Upper lobe of left lung (tissue), 6 donors: ENCODE measurements around the gene GRIPAP1. TPM values are rescaled to one million over a fixed set of nuclear protein-coding genes. Genes with fewer than 3 reads are reported as not detected.

Experiments used
- ATAC-seq, 2 donors: fragments of 200-7000 bp; cut with Tn5 transposase; one replicate each; pipeline ENCODE4 v1.9.1; 2022; ENCODE audit warnings: mild to moderate bottlenecking in 2 of 2, moderate library complexity in 2 of 2; ENCODE audit not compliant: low FRiP score in 2 of 2
- DNase-seq, 2 donors: peaks; one replicate each; pipeline ENCODE4 v3.0.0-alpha.2; 2019 to 2020
- H3K27ac ChIP-seq, 4 donors: fragments of 200-600 bp; sonication (generic); one replicate each; pipeline ENCODE4 v1.5.1; 2016 to 2019
- H3K27me3 ChIP-seq, 4 donors: fragments of 200-600 bp; sonication (generic); one replicate each; pipeline ENCODE4 v1.5.1; 2017 to 2019
- H3K36me3 ChIP-seq, 4 donors: fragments of 200-600 bp; sonication (generic); one replicate each; pipeline ENCODE4 v1.5.1; 2016 to 2019
- H3K4me1 ChIP-seq, 4 donors: fragments of 200-600 bp; sonication (generic); one replicate each; pipeline ENCODE4 v1.5.1; 2018 to 2019
- H3K4me3 ChIP-seq, 4 donors: fragments of 200-600 bp; sonication (generic); one replicate each; pipeline ENCODE4 v1.5.1; 2017 to 2019; ENCODE audit warnings: mild to moderate bottlenecking in 2 of 4, moderate library complexity in 1 of 4
- H3K9me3 ChIP-seq, 4 donors: fragments of 200-600 bp; sonication (generic); one replicate each; pipeline ENCODE4 v1.5.1; 2018 to 2019
- CTCF ChIP-seq, 6 experiments: fragments of 450-650 bp in 4 of 6; fragments of 200-600 bp in 2 of 6; sonication (generic) in 2 of 6; IDR thresholded peaks; one replicate each; pipeline ENCODE4 v1.5.1; 2016 to 2019; ENCODE audit warnings: antibody characterized with exemption in 6 of 6
- EP300 ChIP-seq, 4 donors: sonication (generic); formaldehyde crosslinking; IDR thresholded peaks; one replicate each; pipeline ENCODE4 v1.5.1; 2017; ENCODE audit warnings: antibody characterized with exemption in 4 of 4, control low read depth in 2 of 4
- POLR2A ChIP-seq, 4 donors: fragments of 450-650 bp; IDR thresholded peaks; one replicate each; pipeline ENCODE4 v1.5.1; 2016 to 2017; ENCODE audit warnings: antibody characterized with exemption in 4 of 4, mild to moderate bottlenecking in 2 of 4
- POLR2AphosphoS5 ChIP-seq, 2 donors: sonication (generic); formaldehyde crosslinking; IDR thresholded peaks; one replicate each; pipeline ENCODE4 v1.5.1; 2017; ENCODE audit warnings: antibody characterized with exemption in 2 of 2
- WGBS, 2 donors: methylation state at CpG; one replicate each; pipeline ENCODE4 v1.1.5; 2017 to 2018; 5-methylcytosine and 5-hydroxymethylcytosine counted together
- total RNA-seq, 6 donors: library from RNA; depleted of rRNA in 4 of 6; stranded (reverse); fragments of >200 nt in 4 of 6; gene quantifications; one replicate each; pipeline versions ENCODE4 v1.1.0 to v1.2.1, GENCODE V29; 2016 to 2021
- donor health status: DM: no; HTN: no; CAD: no; lungs with moderate emphysema.
- donor health status: DM: no; HTN: yes; CAD: no; lungs with severe emphysema.

Gene GRIPAP1
- total RNA-seq, 6 donors from 2014 or later: 37.5 to 140 (median 50.8) TPM

- no peak for TF ChIP-seq EP300 (IDR thresholded peaks at IDR 0.05)
- TF ChIP-seq CTCF (IDR thresholded peaks at IDR 0.05): no peak
- TF ChIP-seq POLR2A (IDR thresholded peaks at IDR 0.05): no peak
- no peak for TF ChIP-seq POLR2AphosphoS5 (IDR thresholded peaks at IDR 0.05)
These were observed 26.5 kb downstream of the GRIPAP1 start for GRCh38 chrX:48975541-48975940.

GRCh38 chrX:48975041-48975440 is 27.0 kb downstream of the GRIPAP1 start:
- H3K4me3 ChIP-seq: no peak overlapping the region
- 89 to 90% methylated on average over 2 to 7 of the region's 7 CpGs for WGBS, 2 donors
- H3K27ac ChIP-seq: no peak overlapping the region
- H3K27me3 ChIP-seq: no peaks in the 10 kb centered on the region
- TF ChIP-seq CTCF (IDR thresholded peaks at IDR 0.05): no peak
- no peak for TF ChIP-seq POLR2A (IDR thresholded peaks at IDR 0.05)
- TF ChIP-seq EP300 (IDR thresholded peaks at IDR 0.05): no peak
- no peak for TF ChIP-seq POLR2AphosphoS5 (IDR thresholded peaks at IDR 0.05)
- no peaks in the 10 kb centered on the region for H3K9me3 ChIP-seq
- DNase-seq (no peak), ATAC-seq (no peak)
- H3K4me1 ChIP-seq: peaks cover 0 to 12% (median 7%) of the 10 kb centered on the region in 4 donors
- peaks cover 0 to 47% (median 16%) of the 10 kb centered on the region in 4 donors for H3K36me3 ChIP-seq

More at GRCh38 chrX:48975541-48975940, 26.5 kb downstream of the GRIPAP1 start:
- 83 to 88% methylated on average over 5 of the region's 5 CpGs for WGBS, 2 donors
- no peak for DNase-seq
- no peaks in the 10 kb centered on the region for H3K27me3 ChIP-seq
- no peaks in the 10 kb centered on the region for H3K9me3 ChIP-seq
- H3K36me3 ChIP-seq: peaks cover 0 to 51% (median 18%) of the 10 kb centered on the region in 4 donors
- H3K4me1 ChIP-seq: peaks cover 0 to 12% (median 7%) of the 10 kb centered on the region in 4 donors
- H3K4me3 ChIP-seq: no peak overlapping the region
- no peak overlapping the region for H3K27ac ChIP-seq
- ATAC-seq: no peak

- no peak for TF ChIP-seq POLR2A (IDR thresholded peaks at IDR 0.05)
- no peak for TF ChIP-seq POLR2AphosphoS5 (IDR thresholded peaks at IDR 0.05)
- TF ChIP-seq EP300 (IDR thresholded peaks at IDR 0.05): no peak
- no peak for TF ChIP-seq CTCF (IDR thresholded peaks at IDR 0.05)
- Histone ChIP-seq H3K36me3 (peaks cover 0 to 45% (median 15%) of the 10 kb centered on the region in 4 donors), H3K27ac (no peak overlapping the region), H3K27me3 (no peaks in the 10 kb centered on the region), H3K4me3 (no peak overlapping the region), H3K4me1 (peaks cover 0 to 12% (median 7%) of the 10 kb centered on the region in 4 donors), H3K9me3 (no peaks in the 10 kb centered on the region)
- no peak for DNase-seq
- ATAC-seq: no peak
- 88 to 92% methylated on average over 2 of the region's 2 CpGs for WGBS, 2 donors
These were observed 27.5 kb downstream of the GRIPAP1 start for GRCh38 chrX:48974574-48974973.

- Histone ChIP-seq H3K4me3 (no peak overlapping the region), H3K9me3 (no peaks in the 10 kb centered on the region), H3K36me3 (peaks cover 0 to 45% (median 14%) of the 10 kb centered on the region in 4 donors), H3K4me1 (peaks cover 0 to 12% (median 7%) of the 10 kb centered on the region in 4 donors), H3K27me3 (no peaks in the 10 kb centered on the region), H3K27ac (no peak overlapping the region)
- TF ChIP-seq POLR2A (IDR thresholded peaks at IDR 0.05) (no peak), EP300 (IDR thresholded peaks at IDR 0.05) (no peak), CTCF (IDR thresholded peaks at IDR 0.05) (no peak), POLR2AphosphoS5 (IDR thresholded peaks at IDR 0.05) (no peak)
- DNase-seq (no peak), ATAC-seq (no peak)
- 69 to 93% methylated on average over 2 to 3 of the region's 3 CpGs for WGBS, 2 donors
These were observed 28.0 kb downstream of the GRIPAP1 start for GRCh38 chrX:48974033-48974432.
